HEK293 (cell line): Measurements from ENCODE around the gene DSCAM.

Source experiments
- ATF2 ChIP-seq: fragments of 450-650 bp; formaldehyde crosslinking; IDR thresholded peaks from 2 replicates; pipeline ENCODE4 v1.5.1; 2016; ENCODE audit warnings: missing biosample characterization, missing genetic modification characterization, low read depth
- CTCF ChIP-seq: fragments of 450-650 bp; formaldehyde crosslinking; IDR thresholded peaks from 2 replicates; pipeline ENCODE4 v1.5.1; 2016; ENCODE audit warnings: missing biosample characterization, missing genetic modification characterization
- ZBTB11 ChIP-seq: fragments of 450-650 bp; formaldehyde crosslinking; conservative IDR thresholded peaks from 2 replicates; pipeline ENCODE4 v1.5.1; 2016; ENCODE audit warnings: low read depth, missing biosample characterization, missing genetic modification characterization
- ZNF366 ChIP-seq: fragments of 450-650 bp; formaldehyde crosslinking; conservative IDR thresholded peaks from 2 replicates; pipeline ENCODE4 v1.5.1; 2016; ENCODE audit warnings: missing biosample characterization, missing genetic modification characterization
- ZNF549 ChIP-seq: fragments of 450-650 bp; IDR thresholded peaks from 2 replicates; pipeline ENCODE4 v1.5.1; 2018; ENCODE audit warnings: missing biosample characterization, missing genetic modification characterization, mild to moderate bottlenecking, inconsistent platforms, moderate library complexity

- TF ChIP-seq ZNF366 (tag by site-specific recombination): no peak
- no peak for TF ChIP-seq ZNF549 (tag by site-specific recombination)
- TF ChIP-seq CTCF: no peak
- TF ChIP-seq ZBTB11 (tag by site-specific recombination): no peak
- no peak for TF ChIP-seq ATF2 (tag by site-specific recombination)
Observed at GRCh38 chr21:40704141-40704540, 142.8 kb downstream of the DSCAM start.
